ENCODE measurements around the gene HIF1A. TPM values are rescaled to one million over a fixed set of nuclear protein-coding genes. Genes with fewer than 3 reads are reported as not detected.

Gene HIF1A
- total and polyA plus RNA-seq, 2 experiments from 2014 or later = 113 to 242 TPM

- TF ChIP-seq CTCF (conservative IDR thresholded peaks at IDR 0.05; ENCODE audit: low read depth in 2 of 2) = no peak
- TF ChIP-seq REST (IDR thresholded peaks at IDR 0.05; ENCODE audit: unreplicated experiment) = no peak
- TF ChIP-seq EZH2phosphoT487 (IDR thresholded peaks at IDR 0.05; ENCODE audit: unreplicated experiment) = no peak
These were observed 38.7 kb downstream of the HIF1A start (continued) for GRCh38 chr14:61733972-61734371.

GRCh38 chr14:61736751-61737150 is 41.4 kb downstream of the HIF1A start:
- Histone ChIP-seq H3K9me2 (ENCODE audit: insufficient read depth) (no peaks in the 10 kb centered on the region), H3K4me3 (no peak overlapping the region), H3K36me3 (ENCODE audit: insufficient read depth) (peaks cover 93% of the 10 kb centered on the region), H2AFZ (no peak overlapping the region), H3F3A (replicated peaks; ENCODE audit: low read depth) (peaks cover 4% of the 10 kb centered on the region; the same call in 1 of the 2 replicates), H3K79me2 (replicated peaks; ENCODE audit: insufficient read depth) (peaks cover 56% of the 10 kb centered on the region), H3K4me1 (ENCODE audit: insufficient read depth) (no peaks in the 10 kb centered on the region), H4K20me1 (replicated peaks; ENCODE audit: insufficient read depth) (peaks cover 7% of the 10 kb centered on the region; the same call in 1 of the 2 replicates), H3K27ac (ENCODE audit: low read depth) (peak overlapping the region; percentile 52; the same call in 1 of the 2 replicates), H3K4me2 (no peak overlapping the region), H3K27me3 (ENCODE audit: insufficient read depth) (no peaks in the 10 kb centered on the region)
- DNase-seq (ENCODE audit: low spot score) (no peak), ATAC-seq (no peak)
- Mint-ChIP-seq H3K4me1 (no peaks in the 10 kb centered on the region), H3K4me3 (no peak overlapping the region), H3K9me3 (no peaks in the 10 kb centered on the region), H3K27me3 (ENCODE audit: insufficient read depth, low read depth, poor library complexity) (peaks cover 2% of the 10 kb centered on the region), H3K36me3 (ENCODE audit: low read depth) (peaks cover 91% of the 10 kb centered on the region), H3K27ac (no peak overlapping the region; the same call in 1 of the 2 replicates)
- no peak for TF ChIP-seq ZNF114 (CRISPR knock-in tag; IDR thresholded peaks at IDR 0.05)
- no peak for TF ChIP-seq ETS1 (IDR thresholded peaks at IDR 0.05)
- no peak for TF ChIP-seq EZH2phosphoT487 (IDR thresholded peaks at IDR 0.05; ENCODE audit: unreplicated experiment)
- no peak for TF ChIP-seq ZNF462 (CRISPR knock-in tag; IDR thresholded peaks at IDR 0.05)
- no peak for TF ChIP-seq CREB1 (CRISPR knock-in tag; IDR thresholded peaks at IDR 0.05; ENCODE audit: low read depth)
- TF ChIP-seq ZNF331 (CRISPR knock-in tag; IDR thresholded peaks at IDR 0.05; ENCODE audit: low read depth) = no peak
- TF ChIP-seq POLR2AphosphoS5 (IDR thresholded peaks at IDR 0.05; ENCODE audit: low read depth) = no peak
- no peak for TF ChIP-seq EZH2 (IDR thresholded peaks at IDR 0.05; ENCODE audit: low read depth, unreplicated experiment)
